Type B pancreatic cell (in vitro differentiated cells): Measurements from ENCODE around the gene LIMCH1. TPM values are rescaled to one million over a fixed set of nuclear protein-coding genes. Genes with fewer than 3 reads are reported as not detected.

ENCODE experiments used
- DNase-seq: peaks from one replicate; pipeline ENCODE4 v3.0.0; 2021; ENCODE audit warnings: mixed read lengths; ENCODE audit not compliant: unreplicated experiment; ENCODE audit errors: extremely low spot score
- H3K27ac Mint-ChIP-seq: 2 replicates; pipeline ENCODE4 v1.8.0; 2021; ENCODE audit warnings: mild to moderate bottlenecking, mixed read lengths
- H3K27me3 Mint-ChIP-seq: 2 replicates; pipeline ENCODE4 v1.8.0; 2021; ENCODE audit warnings: mixed read lengths
- H3K36me3 Mint-ChIP-seq: 2 replicates; pipeline ENCODE4 v1.8.0; 2021; ENCODE audit warnings: mixed read lengths
- H3K4me1 Mint-ChIP-seq: one replicate; pipeline ENCODE4 v1.8.0; 2021; ENCODE audit warnings: mixed read lengths; ENCODE audit not compliant: unreplicated experiment
- H3K4me3 Mint-ChIP-seq: 2 replicates; pipeline ENCODE4 v1.8.0; 2021; ENCODE audit warnings: mild to moderate bottlenecking, mixed read lengths
- H3K9me3 Mint-ChIP-seq: 2 replicates; pipeline ENCODE4 v1.8.0; 2021; ENCODE audit warnings: mixed read lengths
- total RNA-seq: library from RNA; stranded (reverse); gene quantifications from 2 replicates; pipeline ENCODE4 v1.2.1, GENCODE V29; 2021; ENCODE audit warnings: low replicate concordance
- TF ChIP-seq, protein P1 (sequence below): fragments of 200-600 bp; sonication (generic); conservative IDR thresholded peaks from 2 replicates; pipeline ENCODE4 v1.5.0; 2021; ENCODE audit warnings: antibody characterized with exemption, mild to moderate bottlenecking

The LIMCH1 gene
- total RNA-seq, 1 donor from 2014 or later = 67.9 TPM

DNA sequence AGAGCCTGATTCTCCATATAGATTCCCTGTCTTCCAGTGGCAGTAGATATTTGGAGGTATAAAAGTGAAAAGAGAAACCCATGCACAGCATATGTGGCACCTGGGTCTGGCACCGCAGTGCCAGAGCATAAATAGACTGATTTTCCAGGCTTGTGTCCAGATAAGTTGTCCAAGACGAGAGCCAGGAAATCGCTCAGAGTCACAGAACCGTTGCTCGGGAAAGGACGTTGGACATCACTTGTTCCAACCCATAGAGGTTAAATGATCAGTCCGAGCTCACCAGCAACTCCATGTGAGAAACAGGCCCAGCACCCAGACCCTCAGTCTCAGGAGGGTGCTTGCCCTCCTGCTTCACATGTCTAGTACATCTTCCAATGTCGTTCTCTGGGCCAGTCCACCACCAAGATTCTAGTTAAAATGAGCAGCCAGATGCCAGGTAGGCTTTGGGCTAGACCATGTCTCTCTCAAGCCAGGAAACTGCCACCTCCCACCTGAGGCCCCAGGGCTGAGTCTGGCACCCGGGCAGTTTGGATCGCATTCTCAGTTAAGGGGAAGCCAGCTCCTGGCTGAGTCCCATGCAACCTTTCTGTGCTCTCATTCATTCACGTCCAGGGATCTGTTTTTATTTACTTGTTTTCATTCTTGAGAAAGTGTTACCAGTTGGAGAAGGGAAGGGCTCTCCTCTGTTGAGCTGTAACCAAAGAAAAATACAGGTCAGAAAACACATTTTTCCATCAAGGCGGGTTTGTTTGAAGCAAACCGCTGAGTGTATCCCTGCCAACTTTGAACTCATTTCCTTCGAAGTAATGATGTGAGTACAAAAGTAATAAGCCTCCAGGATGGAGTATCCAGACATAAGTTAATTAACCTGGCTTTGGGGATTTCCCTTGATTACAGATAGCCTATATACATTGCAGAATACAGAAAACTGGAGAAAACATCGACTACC, 118.9 kb downstream of the LIMCH1 start:
- Mint-ChIP-seq H3K9me3 (no peaks in the 10 kb centered on the region), H3K4me1 (peaks cover 16% of the 10 kb centered on the region), H3K36me3 (peaks cover 11% of the 10 kb centered on the region), H3K27me3 (no peaks in the 10 kb centered on the region), H3K4me3 (no peak overlapping the region), H3K27ac (no peak overlapping the region)
- DNase-seq = no peak
- TF ChIP-seq, protein P1, sequence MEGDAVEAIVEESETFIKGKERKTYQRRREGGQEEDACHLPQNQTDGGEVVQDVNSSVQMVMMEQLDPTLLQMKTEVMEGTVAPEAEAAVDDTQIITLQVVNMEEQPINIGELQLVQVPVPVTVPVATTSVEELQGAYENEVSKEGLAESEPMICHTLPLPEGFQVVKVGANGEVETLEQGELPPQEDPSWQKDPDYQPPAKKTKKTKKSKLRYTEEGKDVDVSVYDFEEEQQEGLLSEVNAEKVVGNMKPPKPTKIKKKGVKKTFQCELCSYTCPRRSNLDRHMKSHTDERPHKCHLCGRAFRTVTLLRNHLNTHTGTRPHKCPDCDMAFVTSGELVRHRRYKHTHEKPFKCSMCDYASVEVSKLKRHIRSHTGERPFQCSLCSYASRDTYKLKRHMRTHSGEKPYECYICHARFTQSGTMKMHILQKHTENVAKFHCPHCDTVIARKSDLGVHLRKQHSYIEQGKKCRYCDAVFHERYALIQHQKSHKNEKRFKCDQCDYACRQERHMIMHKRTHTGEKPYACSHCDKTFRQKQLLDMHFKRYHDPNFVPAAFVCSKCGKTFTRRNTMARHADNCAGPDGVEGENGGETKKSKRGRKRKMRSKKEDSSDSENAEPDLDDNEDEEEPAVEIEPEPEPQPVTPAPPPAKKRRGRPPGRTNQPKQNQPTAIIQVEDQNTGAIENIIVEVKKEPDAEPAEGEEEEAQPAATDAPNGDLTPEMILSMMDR = no peak

DNA sequence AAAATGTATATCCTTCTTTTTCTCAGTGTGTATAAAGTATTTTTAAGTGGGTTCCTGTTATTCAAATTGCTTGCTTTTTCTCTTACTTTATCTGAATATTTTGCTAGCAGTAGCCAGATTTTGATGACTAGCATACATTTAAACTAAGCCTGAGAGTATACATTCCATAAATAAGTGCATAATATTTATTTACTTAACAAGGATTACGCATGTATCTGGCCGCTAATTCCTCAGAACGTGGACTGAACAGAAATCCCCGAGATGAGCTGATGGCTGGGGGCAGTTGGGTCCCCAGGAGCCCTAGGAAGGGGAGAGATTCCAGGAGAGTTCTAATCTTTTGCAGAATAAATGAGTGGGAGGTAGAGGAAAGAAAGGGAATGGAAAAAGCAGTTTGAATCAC, 119.6 kb downstream of the LIMCH1 start:
- H3K27ac Mint-ChIP-seq = no peak overlapping the region
- no peaks in the 10 kb centered on the region for H3K9me3 Mint-ChIP-seq
- TF ChIP-seq, protein P1 = no peak
- no peaks in the 10 kb centered on the region for H3K27me3 Mint-ChIP-seq
- DNase-seq = no peak
- no peak overlapping the region for H3K4me3 Mint-ChIP-seq
- peaks cover 11% of the 10 kb centered on the region for H3K36me3 Mint-ChIP-seq
- peaks cover 16% of the 10 kb centered on the region for H3K4me1 Mint-ChIP-seq

DNA sequence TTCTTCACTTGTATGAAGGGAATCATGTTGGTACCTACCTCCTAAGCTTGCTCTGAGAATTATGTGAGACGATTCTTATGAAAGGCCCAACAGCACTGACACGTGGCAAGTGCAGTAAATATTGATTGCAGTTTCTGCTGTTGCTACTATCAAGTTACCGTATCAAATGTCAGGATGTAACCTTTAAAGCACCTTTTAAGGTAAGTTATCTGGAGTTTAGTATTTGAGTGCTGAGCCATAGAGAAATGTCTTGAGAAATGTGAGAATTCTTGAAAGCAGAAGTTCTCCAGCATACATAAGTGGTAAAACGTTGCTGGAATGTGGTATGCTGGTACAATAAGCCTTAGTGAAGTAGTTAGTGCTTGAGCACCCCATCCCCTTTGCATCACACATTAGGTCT, 120.2 kb downstream of the LIMCH1 start:
- DNase-seq = no peak
- no peaks in the 10 kb centered on the region for H3K27me3 Mint-ChIP-seq
- H3K9me3 Mint-ChIP-seq = no peaks in the 10 kb centered on the region
- peaks cover 16% of the 10 kb centered on the region for H3K4me1 Mint-ChIP-seq
- H3K27ac Mint-ChIP-seq = no peak overlapping the region
- peaks cover 11% of the 10 kb centered on the region for H3K36me3 Mint-ChIP-seq
- no peak overlapping the region for H3K4me3 Mint-ChIP-seq
- TF ChIP-seq, protein P1 = no peak

DNA sequence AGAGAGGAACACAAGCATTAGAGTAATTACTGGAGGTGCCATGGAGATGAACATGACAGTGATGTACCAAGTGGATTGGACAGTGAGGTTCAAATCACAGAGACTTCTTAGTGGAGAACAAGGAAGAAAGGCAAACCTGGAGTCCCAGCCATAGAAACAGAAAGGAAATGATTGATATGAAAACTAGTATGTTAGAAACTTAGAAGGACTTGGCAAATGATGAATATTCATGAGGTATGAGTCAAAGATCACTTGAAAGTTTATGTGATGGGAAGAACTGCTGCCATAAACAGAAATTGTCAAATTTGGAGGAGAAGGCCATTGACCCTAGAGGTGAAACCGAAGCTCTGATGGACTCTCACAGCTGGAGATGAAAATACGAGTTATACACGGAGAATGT, 122.4 kb downstream of the LIMCH1 start:
- DNase-seq = no peak
- TF ChIP-seq, protein P1 = no peak
- peaks cover 16% of the 10 kb centered on the region for H3K4me1 Mint-ChIP-seq
- no peak overlapping the region for H3K4me3 Mint-ChIP-seq
- H3K9me3 Mint-ChIP-seq = no peaks in the 10 kb centered on the region
- no peaks in the 10 kb centered on the region for H3K27me3 Mint-ChIP-seq
- peaks cover 5% of the 10 kb centered on the region for H3K36me3 Mint-ChIP-seq
- no peak overlapping the region for H3K27ac Mint-ChIP-seq

DNA sequence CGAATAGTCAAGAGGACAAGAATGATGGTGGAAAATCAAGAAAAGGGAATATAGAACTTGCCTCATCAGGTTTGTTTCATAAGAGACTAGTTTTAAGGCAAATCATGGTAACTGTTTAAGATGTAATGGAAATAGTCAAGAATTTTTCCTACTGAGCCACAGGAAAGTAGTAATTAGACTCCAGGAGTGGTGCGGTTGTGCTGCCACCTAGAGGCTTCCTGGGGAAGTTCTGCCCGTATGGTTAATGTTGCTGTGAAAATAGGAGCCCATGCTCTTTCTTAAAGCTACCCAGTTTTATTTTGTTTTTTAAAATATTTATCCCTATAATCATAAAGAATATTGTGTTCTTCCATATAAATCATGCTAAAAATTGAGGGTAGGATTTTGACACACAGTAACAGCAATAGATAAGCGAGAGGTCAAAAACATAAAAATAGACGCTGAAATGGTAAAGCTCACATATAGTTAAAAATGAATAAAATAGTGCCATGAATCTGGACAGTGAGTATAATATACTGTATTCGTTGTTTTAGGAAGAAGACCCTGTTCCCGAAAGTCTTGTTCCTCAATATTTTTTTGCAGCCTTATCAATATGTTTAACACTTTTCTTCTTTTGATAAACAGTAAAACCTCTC, 123.6 kb downstream of the LIMCH1 start:
- peaks cover 10% of the 10 kb centered on the region for H3K4me1 Mint-ChIP-seq
- DNase-seq = peak; percentile 71
- H3K4me3 Mint-ChIP-seq = no peak overlapping the region
- H3K27ac Mint-ChIP-seq = no peak overlapping the region
- TF ChIP-seq, protein P1 = peak; percentile 99
- H3K27me3 Mint-ChIP-seq = no peaks in the 10 kb centered on the region
- peaks cover 6% of the 10 kb centered on the region for H3K36me3 Mint-ChIP-seq
- no peaks in the 10 kb centered on the region for H3K9me3 Mint-ChIP-seq
